Coronary artery (tissue), 2 donors: ENCODE data around the gene QSER1.
"Not testable (repeated sequence)": the region's sequence is repeated elsewhere in the genome, so short reads cannot be mapped to it uniquely, and the experiment has no call there.

Source experiments
- DNase-seq: peaks from one replicate; pipeline ENCODE4 v3.0.0-alpha.2; 2017; ENCODE audit warnings: low spot score
- H3K27ac ChIP-seq, 2 donors: fragments of 200-600 bp; sonication (generic); one replicate each; pipeline ENCODE4 v1.5.1; 2016 to 2019
- H3K4me3 ChIP-seq: fragments of 200-600 bp; sonication (generic); 2 replicates; pipeline ENCODE4 v1.5.1; 2016; ENCODE audit warnings: mild to moderate bottlenecking, moderate library complexity
- CTCF ChIP-seq: fragments of 200-600 bp; sonication (generic); IDR thresholded peaks from one replicate; pipeline ENCODE4 v1.5.1; 2019; ENCODE audit warnings: antibody characterized with exemption

Gene QSER1

GRCh38 chr11:33021937-33022336, 129.3 kb downstream of the QSER1 start:
- no peak overlapping the region for H3K4me3 ChIP-seq
- no peak overlapping the region for H3K27ac ChIP-seq
- DNase-seq = no peak
- no peak for TF ChIP-seq CTCF

- TF ChIP-seq CTCF = no peak
- H3K4me3 ChIP-seq = no peak overlapping the region
- H3K27ac ChIP-seq = no peak overlapping the region
- no peak for DNase-seq
These were observed 132.7 kb downstream of the QSER1 start for GRCh38 chr11:33025339-33025722.

- Histone ChIP-seq H3K27ac (no peak overlapping the region), H3K4me3 (no peak overlapping the region)
- no peak for TF ChIP-seq CTCF
- no peak for DNase-seq
These were observed 134.6 kb downstream of the QSER1 start for GRCh38 chr11:33027233-33027632.

- H3K27ac ChIP-seq = no peak overlapping the region
- no peak for TF ChIP-seq CTCF
- no peak for DNase-seq
- no peak overlapping the region for H3K4me3 ChIP-seq
These were observed 135.4 kb downstream of the QSER1 start for GRCh38 chr11:33027846-33028536.

GRCh38 chr11:33028537-33028914, 135.9 kb downstream of the QSER1 start:
- Histone ChIP-seq H3K27ac (no peak overlapping the region), H3K4me3 (no peak overlapping the region)
- TF ChIP-seq CTCF = no peak
- no peak for DNase-seq

GRCh38 chr11:33029218-33029617, 136.6 kb downstream of the QSER1 start:
- H3K4me3 ChIP-seq, DNase-seq, H3K27ac ChIP-seq: not testable (repeated sequence)
